BJ (cell line): ENCODE measurements around the gene DAPK3. TPM values are rescaled to one million over a fixed set of nuclear protein-coding genes. Genes with fewer than 3 reads are reported as not detected.
"Not testable (repeated sequence)": the region's sequence is repeated elsewhere in the genome, so short reads cannot be mapped to it uniquely, and the experiment has no call there.

ENCODE experiments used
- CTCF ChIA-PET: fragments of 350-600 bp; formaldehyde crosslinking; extraction: SDS; loops from one replicate; lab custom pipeline; 2021; ENCODE audit warnings: antibody characterized with exemption, inconsistent platforms; lab: Yijun Ruan, JAX
- POLR2A ChIA-PET: fragments of 300-600 bp; sonication (Branson Sonifier 250); formaldehyde crosslinking; extraction: SDS; loops from one replicate; lab custom pipeline; 2021; ENCODE audit warnings: antibody characterized with exemption; lab: Charles Lee
- DNase-seq: peaks from one replicate; pipeline ENCODE4 v3.0.0-alpha.2; 2011; ENCODE audit warnings: low read depth
- H3K27me3 ChIP-seq: 2 replicates; pipeline ENCODE4 v1.6.0; 2011; ENCODE audit warnings: low read length; ENCODE audit not compliant: control insufficient read depth, insufficient read depth
- H3K36me3 ChIP-seq: 2 replicates; pipeline ENCODE4 v1.5.1; 2011; ENCODE audit warnings: low read length; ENCODE audit not compliant: control insufficient read depth, insufficient read depth
- H3K4me3 ChIP-seq: 2 replicates; pipeline ENCODE4 v1.5.1; 2011; ENCODE audit warnings: low read depth, mild to moderate bottlenecking, control low read depth, low read length
- polyA plus RNA-seq: library from polyadenylated mRNA; depleted of rRNA; stranded (reverse); fragments of >200 nt; gene quantifications from 2 replicates; pipeline ENCODE4 v1.2.3, GENCODE V29; 2011
- TF ChIP-seq, protein P1 (sequence below): IDR thresholded peaks from 2 replicates; pipeline ENCODE4 v1.5.1; 2011; ENCODE audit warnings: low read depth, mild to moderate bottlenecking, control low read depth, inconsistent platforms, low read length, moderate library complexity; ENCODE audit not compliant: insufficient read depth

DAPK3 gene
- polyA plus RNA-seq, 1 experiment: 178 TPM

DNA sequence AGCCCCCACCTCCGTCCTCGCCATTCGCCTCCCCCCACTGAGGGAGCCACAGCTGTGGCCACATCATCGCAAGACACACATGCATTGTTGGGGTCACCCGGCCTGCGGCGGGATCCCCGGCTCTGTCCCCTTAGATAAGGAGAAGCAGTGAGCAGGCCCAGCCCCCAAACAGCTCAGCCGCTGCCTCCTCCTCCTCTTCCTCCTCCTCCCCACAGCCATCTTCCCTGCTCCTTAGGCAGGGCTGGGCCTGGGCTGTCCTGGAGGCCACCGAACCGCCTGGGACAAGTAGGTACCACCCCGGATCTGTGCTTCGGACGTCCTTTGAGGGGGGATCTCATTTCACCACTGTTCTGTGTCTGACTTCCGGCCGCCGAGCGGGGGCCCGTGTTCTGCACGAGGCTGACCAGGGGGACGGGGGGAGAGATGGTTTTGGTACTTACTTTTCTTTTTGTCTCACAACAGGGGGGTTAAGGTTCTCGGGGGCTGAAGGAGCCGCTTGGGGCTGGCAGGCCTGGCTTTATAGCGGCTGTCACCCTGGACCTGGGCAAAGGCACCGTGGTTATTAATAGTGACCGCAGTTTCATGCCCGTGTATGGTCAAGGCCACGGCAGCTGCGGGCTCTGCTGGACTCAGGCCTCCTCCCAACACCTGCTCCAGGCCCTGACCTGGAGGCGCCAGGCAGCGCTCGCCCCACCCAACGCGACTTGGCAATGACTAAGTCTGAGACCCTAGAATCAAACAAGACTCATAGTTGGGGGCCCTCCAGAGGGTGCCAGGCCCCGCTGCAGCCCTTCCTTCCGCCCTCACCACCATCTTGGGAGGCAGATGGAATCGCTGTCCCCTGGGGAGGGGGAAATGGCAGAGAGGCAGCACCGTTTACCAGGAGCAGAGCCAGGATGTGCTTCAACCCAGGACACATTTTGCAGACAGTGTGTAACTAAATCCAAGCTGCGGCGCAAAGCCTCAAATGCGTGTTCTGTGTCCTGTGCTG lies 19.7 kb downstream of the DAPK3 start:
- Histone ChIP-seq H3K36me3 (peaks cover 4% of the 10 kb centered on the region), H3K4me3 (no peak overlapping the region), H3K27me3 (no peaks in the 10 kb centered on the region)
- CTCF ChIA-PET: no interaction called here
- TF ChIP-seq, protein P1, sequence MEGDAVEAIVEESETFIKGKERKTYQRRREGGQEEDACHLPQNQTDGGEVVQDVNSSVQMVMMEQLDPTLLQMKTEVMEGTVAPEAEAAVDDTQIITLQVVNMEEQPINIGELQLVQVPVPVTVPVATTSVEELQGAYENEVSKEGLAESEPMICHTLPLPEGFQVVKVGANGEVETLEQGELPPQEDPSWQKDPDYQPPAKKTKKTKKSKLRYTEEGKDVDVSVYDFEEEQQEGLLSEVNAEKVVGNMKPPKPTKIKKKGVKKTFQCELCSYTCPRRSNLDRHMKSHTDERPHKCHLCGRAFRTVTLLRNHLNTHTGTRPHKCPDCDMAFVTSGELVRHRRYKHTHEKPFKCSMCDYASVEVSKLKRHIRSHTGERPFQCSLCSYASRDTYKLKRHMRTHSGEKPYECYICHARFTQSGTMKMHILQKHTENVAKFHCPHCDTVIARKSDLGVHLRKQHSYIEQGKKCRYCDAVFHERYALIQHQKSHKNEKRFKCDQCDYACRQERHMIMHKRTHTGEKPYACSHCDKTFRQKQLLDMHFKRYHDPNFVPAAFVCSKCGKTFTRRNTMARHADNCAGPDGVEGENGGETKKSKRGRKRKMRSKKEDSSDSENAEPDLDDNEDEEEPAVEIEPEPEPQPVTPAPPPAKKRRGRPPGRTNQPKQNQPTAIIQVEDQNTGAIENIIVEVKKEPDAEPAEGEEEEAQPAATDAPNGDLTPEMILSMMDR: no peak
- no peak for DNase-seq
- POLR2A ChIA-PET: no interaction called here

DNA sequence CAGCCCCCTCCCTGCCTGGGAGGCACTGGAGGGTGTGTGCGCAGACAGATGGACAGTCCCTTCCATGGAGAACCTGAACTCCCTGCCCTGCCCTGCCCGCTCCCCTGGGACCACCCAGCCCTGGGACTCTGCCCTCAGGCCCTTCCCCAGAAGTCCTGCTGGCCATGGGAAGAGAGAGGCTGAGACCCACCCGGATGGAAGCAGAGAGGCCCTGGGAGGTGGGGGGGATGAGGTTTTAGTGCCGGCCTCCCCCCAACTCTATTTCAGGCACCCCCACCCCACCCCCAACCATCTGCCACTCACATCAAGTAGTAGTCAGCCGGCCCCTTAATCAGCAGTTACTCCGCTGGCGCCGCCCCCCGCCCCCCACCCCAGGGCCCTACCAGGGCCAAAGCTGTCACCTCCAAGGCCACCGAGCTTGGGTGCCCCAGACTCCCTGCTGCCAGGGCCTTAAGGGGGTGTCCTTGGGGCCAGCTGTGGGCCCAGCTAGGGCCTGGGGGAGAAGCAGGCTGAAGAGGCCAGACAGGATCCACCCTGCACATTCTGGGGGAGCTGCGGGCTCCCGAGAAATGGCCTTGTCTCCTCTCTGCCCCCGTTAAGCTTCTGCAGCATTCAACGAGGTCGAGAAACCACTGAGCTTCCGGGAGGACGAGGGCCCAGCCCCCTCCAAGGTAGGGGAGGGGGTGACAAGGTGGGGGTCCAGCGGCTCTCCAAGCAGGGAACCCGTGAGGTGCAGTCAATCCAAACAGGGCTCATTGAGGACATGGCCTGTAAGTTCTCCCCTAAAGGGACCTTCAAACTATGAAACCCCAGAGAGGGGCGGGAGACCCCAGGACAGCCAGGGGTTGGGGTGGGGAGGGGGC lies 20.7 kb downstream of the DAPK3 start:
- no peak for DNase-seq
- POLR2A ChIA-PET: no interaction called here
- Histone ChIP-seq H3K4me3 (no peak overlapping the region), H3K36me3 (no peaks in the 10 kb centered on the region), H3K27me3 (no peaks in the 10 kb centered on the region)
- CTCF ChIA-PET: interaction anchor here (0.6 to 1.2 kb wide), 3 partner anchors 15 to 19 kb away, joined by 3 to 5 read pairs (median 3); no protein-coding TSS in a partner anchor
- TF ChIP-seq, protein P1: no peak

GRCh38 chr19:3949294-3949693 lies 21.6 kb downstream of the DAPK3 start:
- CTCF ChIA-PET: interaction anchor here (0.6 to 1.2 kb wide), 3 partner anchors 15 to 18 kb away, joined by 3 to 5 read pairs (median 3); no protein-coding TSS in a partner anchor
- POLR2A ChIA-PET: no interaction called here
- no peak for DNase-seq
- no peaks in the 10 kb centered on the region for H3K36me3 ChIP-seq
- no peaks in the 10 kb centered on the region for H3K27me3 ChIP-seq
- no peak overlapping the region for H3K4me3 ChIP-seq
- TF ChIP-seq, protein P1: no peak

- POLR2A ChIA-PET, H3K4me3 ChIP-seq, DNase-seq, H3K27me3 ChIP-seq, CTCF ChIA-PET, H3K36me3 ChIP-seq: not testable (repeated sequence)
Observed at GRCh38 chr19:3947316-3947933, 23.5 kb downstream of the DAPK3 start.

- CTCF ChIA-PET: interaction anchor here (0.6 kb wide), 1 partner anchor 23 kb away, joined by 3 read pairs; no protein-coding TSS in a partner anchor
- Histone ChIP-seq H3K36me3 (no peaks in the 10 kb centered on the region), H3K4me3 (no peak overlapping the region), H3K27me3 (no peaks in the 10 kb centered on the region)
- TF ChIP-seq, protein P1: no peak
- DNase-seq: no peak
- POLR2A ChIA-PET: no interaction called here
Observed at GRCh38 chr19:3945838-3946237, 25.1 kb downstream of the DAPK3 start.
